Measurements from ENCODE around the gene CIAO2B.

CIAO2B gene

DNA sequence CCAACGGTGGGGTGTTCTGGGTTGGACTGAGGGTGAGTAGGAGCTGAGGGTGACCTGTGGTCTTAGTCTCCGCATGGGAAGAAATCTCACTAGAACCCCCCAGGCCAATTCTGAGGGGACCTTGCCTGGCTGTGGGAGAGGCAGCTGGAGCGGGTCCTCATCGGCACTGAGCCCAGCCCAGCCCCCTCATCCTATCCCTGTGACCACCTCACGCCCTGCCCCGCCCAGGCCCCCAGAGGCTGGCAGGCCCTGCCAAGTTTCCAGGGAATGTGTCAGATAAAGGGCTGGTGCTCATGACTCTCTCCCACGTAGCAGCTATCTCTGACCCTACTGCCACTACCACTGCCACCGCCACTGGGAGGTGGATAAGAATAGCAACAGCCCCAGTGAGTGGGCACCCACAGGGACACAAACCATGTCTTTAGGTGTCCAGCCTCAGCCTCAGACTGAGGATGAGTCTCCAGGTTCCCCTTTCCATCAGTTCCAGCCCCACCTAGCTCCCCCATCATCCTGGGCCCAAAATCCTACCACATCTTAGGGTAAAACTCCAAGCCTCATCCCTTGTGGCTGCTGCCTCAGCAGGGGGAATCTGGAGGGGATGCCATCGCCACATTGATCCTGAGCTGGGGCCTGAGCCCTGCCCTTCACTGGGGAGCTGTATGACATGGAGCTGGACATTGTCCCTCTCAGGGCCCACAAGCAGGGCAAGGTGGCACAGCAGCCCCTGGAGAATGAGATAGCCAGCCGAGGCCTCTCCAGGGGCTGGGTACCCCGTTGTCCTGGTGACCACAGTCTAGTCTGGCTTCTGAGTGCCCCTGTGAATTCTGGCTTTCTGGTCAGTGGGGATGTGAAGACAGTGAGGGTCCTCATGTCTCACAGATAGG, 30.4 kb downstream of the CIAO2B start:
- no peak for ATAC-seq
- TF ChIP-seq TCF4 (CRISPR knock-in tag; IDR thresholded peaks at IDR 0.05; ENCODE audit: borderline replicate concordance) (no peak), ZNF8 (CRISPR knock-in tag; IDR thresholded peaks at IDR 0.05) (no peak), CSDC2 (CRISPR knock-in tag; IDR thresholded peaks at IDR 0.05) (no peak), ZFP3 (CRISPR knock-in tag; IDR thresholded peaks at IDR 0.05) (no peak), ZFP30 (CRISPR knock-in tag; IDR thresholded peaks at IDR 0.05) (no peak), ISL1 (CRISPR knock-in tag; IDR thresholded peaks at IDR 0.05) (no peak), ZC3H10 (CRISPR knock-in tag; IDR thresholded peaks at IDR 0.05) (no peak), ESRRG (CRISPR knock-in tag; IDR thresholded peaks at IDR 0.05) (no peak), GLIS3 (CRISPR knock-in tag; IDR thresholded peaks at IDR 0.05) (no peak), OSR1 (CRISPR knock-in tag; IDR thresholded peaks at IDR 0.05) (no peak), RARB (CRISPR knock-in tag; IDR thresholded peaks at IDR 0.05) (no peak), BACH2 (CRISPR knock-in tag; IDR thresholded peaks at IDR 0.05; ENCODE audit: borderline replicate concordance) (no peak), ARNTL (CRISPR knock-in tag; IDR thresholded peaks at IDR 0.05; ENCODE audit: borderline replicate concordance, low read depth) (no peak)
- TF ChIP-seq, protein P1, sequence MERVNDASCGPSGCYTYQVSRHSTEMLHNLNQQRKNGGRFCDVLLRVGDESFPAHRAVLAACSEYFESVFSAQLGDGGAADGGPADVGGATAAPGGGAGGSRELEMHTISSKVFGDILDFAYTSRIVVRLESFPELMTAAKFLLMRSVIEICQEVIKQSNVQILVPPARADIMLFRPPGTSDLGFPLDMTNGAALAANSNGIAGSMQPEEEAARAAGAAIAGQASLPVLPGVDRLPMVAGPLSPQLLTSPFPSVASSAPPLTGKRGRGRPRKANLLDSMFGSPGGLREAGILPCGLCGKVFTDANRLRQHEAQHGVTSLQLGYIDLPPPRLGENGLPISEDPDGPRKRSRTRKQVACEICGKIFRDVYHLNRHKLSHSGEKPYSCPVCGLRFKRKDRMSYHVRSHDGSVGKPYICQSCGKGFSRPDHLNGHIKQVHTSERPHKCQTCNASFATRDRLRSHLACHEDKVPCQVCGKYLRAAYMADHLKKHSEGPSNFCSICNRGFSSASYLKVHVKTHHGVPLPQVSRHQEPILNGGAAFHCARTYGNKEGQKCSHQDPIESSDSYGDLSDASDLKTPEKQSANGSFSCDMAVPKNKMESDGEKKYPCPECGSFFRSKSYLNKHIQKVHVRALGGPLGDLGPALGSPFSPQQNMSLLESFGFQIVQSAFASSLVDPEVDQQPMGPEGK (CRISPR knock-in tag; IDR thresholded peaks at IDR 0.05; ENCODE audit: borderline replicate concordance) = no peak
- TF ChIP-seq, protein P2, sequence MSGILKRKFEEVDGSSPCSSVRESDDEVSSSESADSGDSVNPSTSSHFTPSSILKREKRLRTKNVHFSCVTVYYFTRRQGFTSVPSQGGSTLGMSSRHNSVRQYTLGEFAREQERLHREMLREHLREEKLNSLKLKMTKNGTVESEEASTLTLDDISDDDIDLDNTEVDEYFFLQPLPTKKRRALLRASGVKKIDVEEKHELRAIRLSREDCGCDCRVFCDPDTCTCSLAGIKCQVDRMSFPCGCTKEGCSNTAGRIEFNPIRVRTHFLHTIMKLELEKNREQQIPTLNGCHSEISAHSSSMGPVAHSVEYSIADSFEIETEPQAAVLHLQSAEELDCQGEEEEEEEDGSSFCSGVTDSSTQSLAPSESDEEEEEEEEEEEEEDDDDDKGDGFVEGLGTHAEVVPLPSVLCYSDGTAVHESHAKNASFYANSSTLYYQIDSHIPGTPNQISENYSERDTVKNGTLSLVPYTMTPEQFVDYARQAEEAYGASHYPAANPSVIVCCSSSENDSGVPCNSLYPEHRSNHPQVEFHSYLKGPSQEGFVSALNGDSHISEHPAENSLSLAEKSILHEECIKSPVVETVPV (CRISPR knock-in tag; IDR thresholded peaks at IDR 0.05) = no peak
- TF ChIP-seq, protein P3, sequence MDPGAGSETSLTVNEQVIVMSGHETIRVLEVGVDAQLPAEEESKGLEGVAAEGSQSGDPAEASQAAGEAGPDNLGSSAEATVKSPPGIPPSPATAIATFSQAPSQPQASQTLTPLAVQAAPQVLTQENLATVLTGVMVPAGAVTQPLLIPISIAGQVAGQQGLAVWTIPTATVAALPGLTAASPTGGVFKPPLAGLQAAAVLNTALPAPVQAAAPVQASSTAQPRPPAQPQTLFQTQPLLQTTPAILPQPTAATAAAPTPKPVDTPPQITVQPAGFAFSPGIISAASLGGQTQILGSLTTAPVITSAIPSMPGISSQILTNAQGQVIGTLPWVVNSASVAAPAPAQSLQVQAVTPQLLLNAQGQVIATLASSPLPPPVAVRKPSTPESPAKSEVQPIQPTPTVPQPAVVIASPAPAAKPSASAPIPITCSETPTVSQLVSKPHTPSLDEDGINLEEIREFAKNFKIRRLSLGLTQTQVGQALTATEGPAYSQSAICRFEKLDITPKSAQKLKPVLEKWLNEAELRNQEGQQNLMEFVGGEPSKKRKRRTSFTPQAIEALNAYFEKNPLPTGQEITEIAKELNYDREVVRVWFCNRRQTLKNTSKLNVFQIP (CRISPR knock-in tag; IDR thresholded peaks at IDR 0.05; ENCODE audit: borderline replicate concordance, low read depth) = no peak

DNA sequence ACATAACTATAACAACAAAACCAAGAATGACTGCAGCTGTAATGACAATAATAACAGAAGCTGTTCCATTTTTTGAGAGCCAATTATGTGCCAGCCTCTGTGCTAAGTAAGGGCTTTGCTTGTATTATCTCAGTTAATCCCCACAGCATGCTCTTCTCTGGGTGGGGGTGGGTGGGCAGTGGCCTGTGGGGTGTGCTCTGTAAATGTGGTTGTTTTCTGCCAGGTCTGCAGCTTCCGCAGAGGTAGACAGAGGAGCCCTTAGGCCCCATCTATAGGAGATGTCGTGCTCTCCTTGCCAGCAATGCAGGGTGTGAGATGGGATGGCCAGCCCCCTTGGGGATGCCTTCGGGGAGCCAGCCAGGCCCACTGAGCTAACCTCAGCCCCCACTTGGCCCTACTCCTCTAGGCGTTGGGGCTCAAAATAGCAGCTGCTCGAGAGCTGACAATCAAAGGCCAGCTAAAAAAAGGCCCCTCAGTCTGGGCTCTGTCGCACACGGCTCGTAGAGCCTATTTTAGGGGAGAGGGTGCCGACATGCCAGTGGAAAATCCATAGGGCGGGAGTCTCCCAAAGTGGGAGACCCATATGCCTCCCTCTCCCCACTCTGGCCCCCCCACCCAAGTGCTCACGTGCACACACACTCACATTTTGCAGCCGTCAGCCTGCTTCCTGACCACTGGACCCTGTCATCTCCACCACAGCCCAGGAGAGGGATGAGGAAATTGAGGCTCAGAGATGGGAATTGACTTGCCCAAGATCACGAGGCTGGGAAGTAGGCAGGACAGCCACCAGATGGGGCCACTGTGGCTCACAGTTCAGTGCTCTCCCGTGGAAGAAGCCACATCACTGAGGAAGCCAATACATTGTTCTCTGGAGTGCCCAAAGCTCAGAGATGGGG, 31.3 kb downstream of the CIAO2B start:
- TF ChIP-seq TCF4 (CRISPR knock-in tag; IDR thresholded peaks at IDR 0.05; ENCODE audit: borderline replicate concordance) (no peak), RARB (CRISPR knock-in tag; IDR thresholded peaks at IDR 0.05) (no peak), ZNF8 (CRISPR knock-in tag; IDR thresholded peaks at IDR 0.05) (no peak), TOX (CRISPR knock-in tag; IDR thresholded peaks at IDR 0.05; ENCODE audit: borderline replicate concordance) (no peak), CSDC2 (CRISPR knock-in tag; IDR thresholded peaks at IDR 0.05) (no peak), ZC3H10 (CRISPR knock-in tag; IDR thresholded peaks at IDR 0.05) (no peak), ARNTL (CRISPR knock-in tag; IDR thresholded peaks at IDR 0.05; ENCODE audit: borderline replicate concordance, low read depth) (no peak), SNAI2 (CRISPR knock-in tag; IDR thresholded peaks at IDR 0.05) (no peak), ZNF70 (CRISPR knock-in tag; IDR thresholded peaks at IDR 0.05) (no peak), ESRRG (CRISPR knock-in tag; IDR thresholded peaks at IDR 0.05) (no peak), BACH2 (CRISPR knock-in tag; IDR thresholded peaks at IDR 0.05; ENCODE audit: borderline replicate concordance) (no peak), ZFP3 (CRISPR knock-in tag; IDR thresholded peaks at IDR 0.05) (no peak)
- TF ChIP-seq, protein P1 (CRISPR knock-in tag; IDR thresholded peaks at IDR 0.05; ENCODE audit: borderline replicate concordance) = no peak
- TF ChIP-seq, protein P2 (CRISPR knock-in tag; IDR thresholded peaks at IDR 0.05) = no peak
- TF ChIP-seq, protein P3 (CRISPR knock-in tag; IDR thresholded peaks at IDR 0.05; ENCODE audit: borderline replicate concordance, low read depth) = no peak
- no peak for ATAC-seq
